Right cardiac atrium (tissue), 5 donors: ENCODE data around the gene PHACTR1. TPM values are rescaled to one million over a fixed set of nuclear protein-coding genes. Genes with fewer than 3 reads are reported as not detected.

Source experiments
- ATAC-seq, 2 donors: fragments of 200-7000 bp; cut with Tn5 transposase; one replicate each; pipeline versions ENCODE4 v1.8.0 to v1.9.1; 2020; ENCODE audit warnings: moderate library complexity in 2 of 2, mild to moderate bottlenecking in 1 of 2
- DNase-seq, 3 donors: peaks; one replicate each; pipeline ENCODE4 v3.0.0-alpha.2; 2020
- H3K27ac ChIP-seq: one replicate; pipeline ENCODE4 v1.5.1; 2013; ENCODE audit warnings: mild to moderate bottlenecking, low read length, control low read depth, moderate library complexity
- H3K27me3 ChIP-seq: one replicate; pipeline ENCODE4 v1.6.1; 2013; ENCODE audit not compliant: control insufficient read depth, insufficient read depth
- H3K4me1 ChIP-seq: one replicate; pipeline ENCODE4 v1.6.1; 2013; ENCODE audit warnings: low read length; ENCODE audit not compliant: control insufficient read depth, insufficient read depth
- H3K4me3 ChIP-seq: one replicate; pipeline ENCODE4 v1.5.1; 2013; ENCODE audit warnings: low read length, control low read depth
- H3K9me3 ChIP-seq: one replicate; pipeline ENCODE4 v1.6.1; 2013; ENCODE audit warnings: low read length; ENCODE audit not compliant: control insufficient read depth
- WGBS: extraction: QIAGEN DNeasy Blood & Tissue Kit; methylation state at CpG from one replicate; pipeline ENCODE4 v1.1.7; 2013; 5-methylcytosine and 5-hydroxymethylcytosine counted together
- intact Hi-C, 4 donors: fragments of 100-400 bp; cut with DNase I; formaldehyde crosslinking; loops; one replicate each; pipeline versions ENCODE4 v1.11.0 to v1.14.0; 2022 to 2023
- polyA plus RNA-seq: library from polyadenylated mRNA; stranded (reverse); fragments of 200-250 nt; gene quantifications from one replicate; pipeline ENCODE4 v1.2.3, GENCODE V29; 2013
- total RNA-seq, 4 donors: library from RNA; stranded (reverse); fragmentation: NEBNext Ultra II Directional; extraction: Animal tissue kit (Norgen Biotek cat#: 25700); gene quantifications; one replicate each; pipeline ENCODE4 v1.2.1, GENCODE V29; 2021
- donor health status: healthy with polysubstance abuse.
- donor health status: DM: no; HTN: yes; CAD: no.
- donor health status: DM: no; HTN: no; CAD: no.
- donor health status: DM: no; HTN: yes; CAD: no; lungs with severe emphysema.
- donor health status: DM: yes; HTN: yes; CAD: no.

Gene PHACTR1
- total and polyA plus RNA-seq, 5 donors, result 7.3 to 29.4 (median 25.1) TPM

DNA sequence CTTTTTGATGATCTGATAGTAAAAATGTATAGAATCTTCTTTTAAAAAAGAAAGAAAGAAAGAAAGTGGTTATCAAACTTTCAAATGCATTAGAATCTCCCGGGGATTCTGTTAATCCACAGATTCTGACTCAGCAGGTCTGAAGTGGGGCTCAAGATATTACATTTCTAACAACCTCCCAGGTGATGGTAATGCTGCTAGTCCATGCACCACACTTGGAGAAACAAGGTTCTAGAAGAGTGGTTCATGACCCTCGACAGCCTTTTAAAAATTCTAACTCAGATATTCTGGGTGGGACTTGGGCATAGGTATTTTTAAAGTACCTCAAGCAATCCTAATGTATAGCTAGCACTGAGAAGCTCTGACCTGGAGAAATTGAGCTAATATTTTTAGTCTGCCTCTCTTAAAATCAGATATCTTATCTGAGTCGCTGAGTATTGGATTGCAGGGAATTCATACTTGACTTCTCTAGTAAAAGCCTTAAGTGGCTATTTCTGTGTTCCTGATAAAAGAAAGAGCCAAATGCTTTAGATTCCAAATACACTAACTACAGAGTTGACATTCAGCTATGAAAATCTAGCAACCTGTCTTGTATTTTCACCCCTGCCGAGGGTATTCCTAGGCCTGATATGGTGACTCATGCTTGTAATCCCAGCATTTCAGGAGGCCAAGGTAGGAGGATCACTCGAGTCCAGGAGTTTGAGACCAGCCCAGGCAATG lies 252.4 kb downstream of the PHACTR1 start:
- Histone ChIP-seq H3K9me3 (no peaks in the 10 kb centered on the region), H3K4me3 (no peak overlapping the region), H3K27me3 (no peaks in the 10 kb centered on the region), H3K4me1 (no peaks in the 10 kb centered on the region), H3K27ac (no peak overlapping the region)
- DNase-seq, result no peak
- WGBS, result 63% methylated on average over 5 of the region's 5 CpGs
- intact Hi-C loops, result no loop called here
- ATAC-seq, result no peak

DNA sequence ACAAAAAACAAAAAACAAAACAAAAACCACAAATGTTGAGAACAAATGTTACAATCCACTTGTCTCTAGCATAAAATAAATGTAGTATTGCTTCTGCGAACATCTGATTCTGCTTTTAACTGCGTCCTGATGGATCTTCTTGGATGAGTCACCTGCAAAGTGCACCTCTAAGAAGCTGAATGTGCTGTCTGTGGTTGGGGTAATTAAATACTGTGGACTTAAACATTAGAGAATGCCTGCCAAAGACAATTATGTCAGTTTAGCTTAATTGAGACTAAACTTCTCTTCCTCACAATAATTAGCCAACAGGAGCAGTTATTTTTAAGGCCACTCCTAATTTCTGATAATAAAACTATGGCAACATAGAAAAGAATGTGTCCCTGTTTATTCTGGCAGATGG lies 253.4 kb downstream of the PHACTR1 start:
- Histone ChIP-seq H3K27ac (no peak overlapping the region), H3K9me3 (no peaks in the 10 kb centered on the region)

DNA sequence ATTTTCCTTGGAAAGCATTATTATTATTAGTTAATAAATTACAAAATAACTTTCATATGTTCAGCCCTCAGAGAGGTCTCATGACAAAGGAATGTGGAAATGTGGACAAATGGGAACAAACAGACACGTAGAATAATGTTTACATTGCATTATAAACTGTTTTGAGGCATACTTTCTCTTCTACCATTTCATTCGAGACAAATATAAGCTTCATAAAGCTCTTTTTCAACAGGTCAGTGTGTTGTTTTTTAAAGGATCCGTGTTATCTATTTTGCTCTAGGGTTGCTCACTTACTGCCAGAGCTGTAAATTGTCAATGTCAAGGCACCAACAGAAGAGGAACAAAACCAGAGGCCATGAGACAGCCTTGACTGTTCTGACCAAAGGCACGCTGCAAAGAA lies 256.8 kb downstream of the PHACTR1 start:
- Histone ChIP-seq H3K4me1 (no peaks in the 10 kb centered on the region), H3K9me3 (no peaks in the 10 kb centered on the region), H3K4me3 (no peak overlapping the region), H3K27ac (no peak overlapping the region), H3K27me3 (no peaks in the 10 kb centered on the region)
- 46% methylated on average over 4 of the region's 4 CpGs for WGBS
- DNase-seq (no peak), ATAC-seq (no peak)
- intact Hi-C loops, result no loop called here

More for the DNA sequence above, 253.4 kb downstream of the PHACTR1 start:
- DNase-seq (no peak), ATAC-seq (no peak)
- intact Hi-C loops, result no loop called here
- Histone ChIP-seq H3K27me3 (no peaks in the 10 kb centered on the region), H3K4me3 (no peak overlapping the region), H3K4me1 (no peaks in the 10 kb centered on the region)
- 90% methylated on average over 2 of the region's 2 CpGs for WGBS

DNA sequence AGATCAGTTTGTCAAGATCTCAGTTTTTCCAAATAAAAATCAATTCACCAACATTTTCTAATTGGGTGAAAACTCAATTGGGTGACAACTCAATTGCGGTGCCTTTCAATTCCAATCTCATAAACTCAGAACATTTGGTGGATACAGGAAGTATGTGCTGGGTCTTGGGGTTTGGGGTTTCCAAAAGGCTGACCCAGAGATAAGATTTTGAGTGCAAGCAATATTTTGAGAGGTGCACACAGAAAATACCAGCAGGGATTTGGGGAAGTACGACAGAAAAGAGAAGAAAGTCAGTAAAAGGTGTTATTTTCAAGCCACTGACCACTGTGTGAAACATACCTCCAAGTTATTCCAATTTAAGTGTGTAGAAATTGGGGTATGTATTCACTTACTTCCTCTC lies 258.0 kb downstream of the PHACTR1 start:
- Histone ChIP-seq H3K4me3 (no peak overlapping the region), H3K27ac (no peak overlapping the region), H3K27me3 (no peaks in the 10 kb centered on the region), H3K9me3 (no peaks in the 10 kb centered on the region), H3K4me1 (no peaks in the 10 kb centered on the region)
- DNase-seq (no peak), ATAC-seq (no peak)
- 79% methylated on average over 2 of the region's 2 CpGs for WGBS
- intact Hi-C loops, result no loop called here

DNA sequence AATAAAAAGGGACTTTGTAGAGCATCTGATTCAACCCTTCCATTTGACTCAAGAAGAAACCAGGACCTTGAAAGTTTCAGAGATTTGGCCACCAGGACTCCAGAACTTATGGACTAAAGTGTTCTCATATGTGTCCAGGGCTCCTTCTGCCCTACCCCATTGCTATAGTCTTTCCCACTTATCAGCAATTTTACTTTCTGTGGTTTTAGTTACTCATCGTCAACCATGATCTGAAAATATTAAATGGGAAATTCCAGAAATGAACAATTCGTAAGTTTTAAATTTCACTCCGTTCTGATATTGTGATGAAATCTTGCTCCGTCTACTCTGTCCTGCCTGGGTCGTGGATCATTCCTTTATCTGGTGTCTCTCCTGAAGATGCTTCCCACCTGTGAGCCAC lies 259.8 kb downstream of the PHACTR1 start:
- intact Hi-C loops, result no loop called here
- DNase-seq (no peak), ATAC-seq (no peak)
- Histone ChIP-seq H3K9me3 (no peaks in the 10 kb centered on the region), H3K27me3 (no peaks in the 10 kb centered on the region), H3K27ac (no peak overlapping the region), H3K4me1 (no peaks in the 10 kb centered on the region), H3K4me3 (no peak overlapping the region)
- WGBS, result 93% methylated on average over 5 of the region's 5 CpGs

DNA sequence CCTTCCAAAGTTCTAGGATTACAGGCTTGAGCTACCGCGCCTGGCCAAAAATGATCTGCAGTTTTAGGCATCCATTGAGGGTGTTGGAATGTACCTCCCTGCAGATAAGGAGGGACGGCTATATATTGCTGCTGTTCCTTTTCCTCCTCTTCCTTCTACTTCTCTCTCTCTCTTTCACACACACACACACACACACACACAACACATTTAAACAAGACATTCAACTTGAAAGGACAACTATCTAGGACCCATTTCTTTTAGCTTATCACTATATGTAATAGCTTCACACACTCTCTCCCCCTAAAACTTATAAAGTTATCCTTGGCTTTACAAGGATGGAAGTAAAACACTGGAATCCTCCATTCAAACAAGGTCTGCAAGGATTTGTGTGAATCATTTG lies 260.6 kb downstream of the PHACTR1 start:
- WGBS, result 70% methylated on average over 3 of the region's 3 CpGs
- no peak for ATAC-seq
- no peak overlapping the region for H3K27ac ChIP-seq

DNA sequence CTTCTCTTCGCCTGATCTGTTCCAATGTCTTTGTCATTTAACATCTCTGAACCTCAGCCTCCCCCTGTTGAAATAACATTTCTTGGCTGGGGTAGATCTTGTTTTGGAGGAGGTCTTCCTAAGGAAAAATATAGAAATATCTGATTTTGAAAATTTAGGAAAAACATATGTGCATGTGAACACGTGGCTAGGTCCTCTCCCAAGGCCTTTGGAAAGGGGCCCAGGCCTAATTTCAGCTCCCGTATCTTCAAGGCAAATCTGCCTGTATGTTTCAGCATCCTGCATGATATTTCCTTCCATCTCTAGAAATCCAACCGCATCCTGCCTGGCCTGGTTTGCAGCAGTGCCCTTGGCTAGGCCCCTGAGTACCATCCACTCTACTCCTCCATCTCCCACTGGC lies 261.2 kb downstream of the PHACTR1 start:
- no peak overlapping the region for H3K4me3 ChIP-seq
- no peaks in the 10 kb centered on the region for H3K9me3 ChIP-seq
- ATAC-seq (no peak), DNase-seq (no peak)
- no peaks in the 10 kb centered on the region for H3K27me3 ChIP-seq
- H3K27ac ChIP-seq, result no peak overlapping the region
- WGBS, result 74% methylated on average over 4 of the region's 4 CpGs
- intact Hi-C loops, result no loop called here
- H3K4me1 ChIP-seq, result no peaks in the 10 kb centered on the region

More for the DNA sequence above, 260.6 kb downstream of the PHACTR1 start:
- no peak for DNase-seq
- no peaks in the 10 kb centered on the region for H3K9me3 ChIP-seq
- H3K4me1 ChIP-seq, result no peaks in the 10 kb centered on the region
- intact Hi-C loops, result no loop called here
- no peaks in the 10 kb centered on the region for H3K27me3 ChIP-seq
- H3K4me3 ChIP-seq, result no peak overlapping the region

DNA sequence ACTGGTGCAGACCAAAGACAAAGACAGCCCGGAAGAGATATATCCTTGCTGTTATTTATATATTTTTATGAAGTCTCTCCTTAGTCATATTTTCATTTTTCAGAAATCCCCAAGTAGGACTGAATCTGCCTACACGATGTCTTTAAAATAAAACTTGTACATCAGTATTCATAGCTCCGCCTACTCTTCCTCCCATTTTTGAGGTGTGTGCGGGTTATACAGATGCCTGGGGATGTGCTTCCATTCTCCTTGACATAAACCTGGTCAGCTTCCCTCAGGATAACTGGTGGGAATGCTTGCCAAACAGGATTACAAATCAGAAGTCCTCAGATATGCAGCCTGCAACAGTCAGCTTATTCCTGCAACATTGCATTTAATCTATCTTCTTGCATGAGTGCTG lies 264.2 kb downstream of the PHACTR1 start:
- Histone ChIP-seq H3K27me3 (no peaks in the 10 kb centered on the region), H3K4me1 (no peaks in the 10 kb centered on the region), H3K27ac (no peak overlapping the region), H3K9me3 (no peaks in the 10 kb centered on the region), H3K4me3 (no peak overlapping the region)
- ATAC-seq (no peak), DNase-seq (no peak)
- WGBS, result 92% methylated on average over 4 of the region's 4 CpGs
- intact Hi-C loops, result no loop called here

DNA sequence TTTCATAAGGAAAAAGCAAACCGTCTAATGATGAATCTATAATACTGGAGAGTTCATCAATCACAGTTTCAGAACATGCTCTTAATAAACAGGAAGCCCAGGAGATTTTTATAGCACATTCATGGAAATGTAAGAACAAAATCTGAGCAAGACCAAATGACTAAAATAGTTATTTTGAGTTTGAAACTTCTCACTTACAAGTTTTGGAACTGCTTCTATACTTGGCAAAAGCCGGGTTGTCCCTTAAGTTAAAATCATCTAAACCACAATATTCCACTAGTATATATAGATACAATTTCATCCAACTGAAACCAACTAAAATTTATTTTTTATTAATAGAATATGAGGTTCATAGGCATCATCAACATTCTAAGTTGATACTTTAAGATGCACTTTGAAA lies 268.2 kb downstream of the PHACTR1 start:
- H3K27me3 ChIP-seq, result no peaks in the 10 kb centered on the region
- intact Hi-C loops, result no loop called here
- WGBS, result 76% methylated on average over 2 of the region's 2 CpGs
- H3K4me3 ChIP-seq, result no peak overlapping the region
- H3K27ac ChIP-seq, result no peak overlapping the region
- H3K4me1 ChIP-seq, result no peaks in the 10 kb centered on the region
- no peaks in the 10 kb centered on the region for H3K9me3 ChIP-seq
- DNase-seq (no peak), ATAC-seq (no peak)

DNA sequence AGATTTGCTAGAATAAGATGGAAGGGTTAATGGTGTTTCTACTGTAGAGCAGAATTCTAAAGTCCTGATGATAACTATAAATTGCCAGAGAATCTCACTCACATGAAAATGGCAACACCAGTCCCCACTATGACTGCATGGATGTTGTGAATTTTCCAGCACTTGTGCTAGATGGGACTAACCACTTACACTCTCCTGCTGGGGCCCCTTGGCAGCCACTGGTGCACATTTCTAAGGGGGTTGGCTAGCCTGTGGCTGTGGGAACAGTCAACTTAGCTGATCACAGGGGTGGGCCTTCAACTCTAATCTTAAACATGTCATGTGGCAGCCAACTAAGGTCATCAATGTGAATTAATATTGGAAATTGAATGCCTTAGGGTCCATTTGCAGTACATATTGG lies 271.2 kb downstream of the PHACTR1 start:
- Histone ChIP-seq H3K9me3 (no peaks in the 10 kb centered on the region), H3K4me3 (no peak overlapping the region), H3K27ac (no peak overlapping the region), H3K27me3 (no peaks in the 10 kb centered on the region), H3K4me1 (no peaks in the 10 kb centered on the region)
- no peak for DNase-seq
- intact Hi-C loops, result no loop called here
- peak in 1 of 2 donors; percentile 50 for ATAC-seq

DNA sequence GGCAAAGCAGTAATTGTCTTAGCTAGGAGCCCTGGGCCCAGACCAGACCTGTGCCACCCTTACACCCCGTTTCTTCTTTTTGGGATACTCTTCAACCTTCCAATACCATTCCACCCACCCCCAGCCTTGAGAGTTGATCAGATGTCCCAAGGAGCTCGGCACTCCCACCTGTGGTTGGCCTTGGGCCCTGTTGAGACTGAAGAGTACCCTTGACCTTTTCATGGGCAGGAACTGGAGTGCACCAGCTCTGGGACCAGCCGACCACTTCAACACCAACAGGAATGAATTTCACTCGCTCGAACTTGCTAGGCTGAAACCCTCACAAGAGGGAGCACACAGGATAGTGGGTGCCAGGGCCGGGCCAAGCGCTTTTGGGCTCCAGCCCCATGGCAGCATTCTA lies 273.6 kb downstream of the PHACTR1 start:
- H3K27me3 ChIP-seq, result no peaks in the 10 kb centered on the region
- no peaks in the 10 kb centered on the region for H3K9me3 ChIP-seq
- intact Hi-C loops, result no loop called here
- no peak for DNase-seq
- WGBS, result 97% methylated on average over 7 of the region's 7 CpGs
- no peak overlapping the region for H3K27ac ChIP-seq
- H3K4me1 ChIP-seq, result no peaks in the 10 kb centered on the region
- no peak for ATAC-seq
- no peak overlapping the region for H3K4me3 ChIP-seq

DNA sequence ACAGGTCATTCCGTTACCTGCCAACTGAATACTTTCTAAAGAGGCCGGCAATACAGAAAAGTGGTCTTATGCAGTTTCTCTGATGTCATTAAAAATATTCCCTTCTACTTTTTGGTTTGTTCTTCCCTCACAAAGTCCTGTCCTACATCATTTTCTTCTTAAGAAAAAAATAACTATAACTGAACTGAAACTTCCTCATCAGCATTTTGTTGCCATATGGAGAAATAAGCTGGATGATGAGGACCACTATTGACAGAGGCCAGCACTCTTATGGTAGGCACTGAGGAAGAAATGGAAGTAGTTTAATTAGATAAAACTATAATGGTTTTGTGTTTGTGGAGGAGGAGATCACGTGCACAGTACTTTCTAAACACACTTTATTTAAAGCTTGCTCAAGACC lies 274.9 kb downstream of the PHACTR1 start:
- H3K27ac ChIP-seq, result no peak overlapping the region
- no peaks in the 10 kb centered on the region for H3K27me3 ChIP-seq
- H3K9me3 ChIP-seq, result no peaks in the 10 kb centered on the region
- intact Hi-C loops, result no loop called here
- ATAC-seq, result no peak
- no peak overlapping the region for H3K4me3 ChIP-seq
- WGBS, result 95% methylated on average over 3 of the region's 3 CpGs
- DNase-seq, result no peak
- H3K4me1 ChIP-seq, result no peaks in the 10 kb centered on the region
